ENCODE results near the gene XYLT1.

XYLT1 gene

GRCh38 chr16:17276010-17276530, 194.7 kb downstream of the XYLT1 start:
- no peak for DNase-seq

DNA sequence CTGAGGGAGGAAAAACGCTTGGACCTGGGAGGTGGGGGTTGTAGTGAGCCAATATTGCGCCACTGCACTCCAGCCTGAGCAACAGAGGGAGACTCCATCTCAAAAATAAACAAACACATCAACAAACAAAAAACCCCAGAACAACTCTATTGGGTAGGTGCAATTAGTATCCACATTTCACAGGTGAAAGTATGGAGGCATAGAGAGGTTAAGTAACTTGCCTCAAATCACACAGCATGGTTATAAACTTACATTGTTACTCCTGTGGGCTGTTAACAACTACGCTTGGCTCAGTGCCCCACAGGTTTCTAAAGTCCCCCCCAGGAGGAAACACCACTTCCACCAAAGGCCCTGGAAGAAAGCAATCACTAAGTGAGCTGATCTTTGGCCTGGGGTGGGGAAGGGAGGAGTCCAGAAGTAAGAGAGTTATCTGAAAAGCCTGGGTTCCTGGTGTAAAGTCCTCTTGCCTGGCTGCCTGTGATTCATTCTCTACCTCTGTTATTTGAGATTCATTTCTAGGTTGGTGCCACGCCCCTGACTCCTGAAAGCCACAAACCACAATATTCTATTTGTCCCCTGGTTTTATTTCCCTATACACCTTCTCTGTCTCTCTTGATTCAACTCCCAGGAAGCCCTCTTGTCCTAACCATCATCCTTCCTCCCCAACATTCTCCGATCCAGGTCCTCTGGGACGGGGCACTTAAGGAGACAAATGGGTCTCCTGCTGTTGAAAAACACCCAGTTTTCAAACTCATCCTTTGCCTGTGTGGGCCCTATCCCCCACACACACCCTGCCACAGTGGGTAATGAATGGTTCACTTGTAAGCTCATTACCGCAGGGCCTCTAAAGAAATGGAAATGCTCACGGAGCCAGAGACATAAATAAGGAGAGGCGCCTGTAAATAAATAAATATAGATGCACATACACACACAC, 195.4 kb downstream of the XYLT1 start:
- DNase-seq: no peak

DNA sequence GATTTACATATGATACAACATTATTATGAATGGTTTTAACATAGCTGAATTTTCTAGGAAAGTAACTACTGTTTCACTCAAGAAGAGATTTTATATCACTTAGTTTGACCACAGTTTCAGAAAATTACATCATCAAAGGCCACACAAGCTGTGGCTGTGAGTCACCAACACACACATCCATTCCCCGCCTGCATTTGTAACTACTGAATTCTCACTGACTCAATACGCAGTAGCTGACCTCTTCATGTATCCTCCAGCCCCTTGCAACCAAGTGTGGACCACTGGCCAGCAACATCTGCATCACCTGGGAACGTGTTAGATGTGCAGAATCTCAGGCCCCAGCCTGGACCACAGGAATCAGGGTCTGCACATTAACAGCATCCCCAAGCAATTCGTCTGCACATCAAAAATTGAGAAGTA, 197.6 kb downstream of the XYLT1 start:
- no peak for DNase-seq

GRCh38 chr16:17272716-17273115, 198.0 kb downstream of the XYLT1 start:
- no peak for DNase-seq

- no peak for DNase-seq
These were observed 199.1 kb downstream of the XYLT1 start for GRCh38 chr16:17271687-17272086.

DNA sequence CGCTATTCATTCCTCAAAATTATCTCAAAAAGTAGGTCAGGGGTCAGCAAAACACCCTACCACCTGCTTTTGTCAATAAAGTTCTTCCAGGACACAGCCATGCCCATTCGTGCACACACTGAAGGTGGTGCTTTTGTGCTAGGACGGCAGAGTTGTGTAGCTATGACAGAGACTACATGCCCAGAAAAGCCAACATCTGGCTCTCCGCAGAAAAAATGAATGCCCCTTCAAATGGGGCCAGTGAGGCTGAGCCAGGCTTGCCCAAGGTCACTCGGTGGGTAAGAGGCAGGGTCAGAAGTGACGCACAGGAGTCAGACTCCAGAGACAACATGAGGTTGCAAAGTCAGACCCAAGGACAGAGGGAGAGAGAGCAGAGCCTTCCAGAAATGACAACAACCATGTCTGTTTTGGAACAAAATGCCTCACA, 200.1 kb downstream of the XYLT1 start:
- DNase-seq: no peak

- DNase-seq: no peak
These were observed 200.6 kb downstream of the XYLT1 start for GRCh38 chr16:17270111-17270510.

- no peak for DNase-seq
These were observed 201.3 kb downstream of the XYLT1 start for GRCh38 chr16:17269439-17269838.

DNA sequence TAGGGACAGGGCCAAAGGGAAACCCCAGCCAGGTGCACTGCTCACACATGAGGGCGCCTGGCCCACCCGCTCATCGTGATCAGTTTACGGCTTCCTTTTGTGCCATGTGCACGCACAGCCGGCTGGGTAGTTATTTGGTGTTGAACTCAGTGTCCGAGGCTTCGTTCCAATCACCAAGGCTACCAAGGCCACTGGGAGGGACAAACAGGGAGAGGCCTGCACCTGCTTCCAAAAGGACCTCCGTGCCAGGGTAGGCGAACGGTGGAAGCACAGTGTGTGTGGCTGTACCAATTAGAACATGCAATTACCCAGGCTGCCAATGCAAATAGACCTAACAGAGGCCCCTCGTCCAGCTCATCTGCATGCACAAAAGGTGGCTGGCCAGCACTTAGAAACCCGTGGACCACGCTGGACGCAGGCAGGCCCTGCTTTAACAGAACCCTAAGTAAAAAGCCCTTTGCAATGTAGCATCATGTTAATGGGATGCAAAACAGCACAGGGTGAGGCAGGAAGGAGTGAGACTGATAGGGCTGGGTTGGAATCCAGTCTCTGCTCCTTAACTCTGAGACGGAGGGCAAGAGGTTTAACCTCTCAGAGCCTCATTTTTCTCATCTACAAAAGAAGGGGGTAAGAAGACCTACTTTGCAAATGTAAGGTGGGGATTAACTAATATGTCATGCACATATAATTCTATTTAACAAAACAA, 204.0 kb downstream of the XYLT1 start:
- DNase-seq: no peak

DNA sequence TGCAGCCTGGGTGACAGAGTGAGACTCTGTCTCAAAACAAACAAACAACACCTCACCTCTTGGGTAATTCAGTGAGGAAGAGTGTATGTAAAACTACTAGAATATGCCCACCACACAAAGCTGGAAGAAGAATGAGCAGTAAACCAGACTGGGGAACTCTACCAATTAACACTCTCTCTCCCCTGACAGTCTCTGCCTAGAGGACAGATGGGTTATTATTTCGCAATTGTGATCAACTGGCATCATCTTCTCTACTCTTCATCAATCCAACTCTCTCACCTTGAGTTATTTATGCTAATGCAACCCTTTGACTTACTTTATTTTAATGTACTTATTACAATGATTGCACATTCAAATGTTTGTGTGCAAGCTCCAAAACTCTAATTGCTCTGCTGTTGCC, 205.6 kb downstream of the XYLT1 start:
- no peak for DNase-seq

GRCh38 chr16:17261197-17261858, 209.4 kb downstream of the XYLT1 start:
- no peak for DNase-seq

DNA sequence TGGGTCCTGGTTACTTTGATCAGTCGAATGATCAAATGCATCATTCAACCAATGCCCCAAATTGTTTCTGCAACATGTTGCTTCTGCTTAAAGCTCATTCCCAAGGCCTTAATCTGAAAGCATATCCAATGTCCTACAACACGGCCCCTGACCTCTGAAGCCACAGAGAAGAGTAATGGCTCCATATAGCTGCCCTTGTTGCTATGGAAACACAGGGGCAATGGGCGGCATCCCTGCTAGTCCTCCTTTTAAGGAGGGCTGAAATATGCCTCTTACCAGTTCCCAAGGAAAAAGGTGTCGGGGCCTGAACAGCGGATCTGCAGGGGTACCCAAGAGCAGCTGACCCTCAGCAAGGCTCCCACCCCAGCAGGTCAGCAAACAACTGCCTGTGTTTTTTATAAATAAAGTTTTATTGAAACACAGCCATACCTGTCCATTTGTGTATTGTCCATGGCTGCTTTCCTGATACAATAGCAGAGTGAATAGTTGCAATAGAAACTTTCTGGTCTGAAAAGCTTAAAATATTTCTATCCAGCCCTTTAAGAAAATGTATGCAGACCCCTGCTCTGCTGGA, 210.4 kb downstream of the XYLT1 start:
- no peak for DNase-seq

DNA sequence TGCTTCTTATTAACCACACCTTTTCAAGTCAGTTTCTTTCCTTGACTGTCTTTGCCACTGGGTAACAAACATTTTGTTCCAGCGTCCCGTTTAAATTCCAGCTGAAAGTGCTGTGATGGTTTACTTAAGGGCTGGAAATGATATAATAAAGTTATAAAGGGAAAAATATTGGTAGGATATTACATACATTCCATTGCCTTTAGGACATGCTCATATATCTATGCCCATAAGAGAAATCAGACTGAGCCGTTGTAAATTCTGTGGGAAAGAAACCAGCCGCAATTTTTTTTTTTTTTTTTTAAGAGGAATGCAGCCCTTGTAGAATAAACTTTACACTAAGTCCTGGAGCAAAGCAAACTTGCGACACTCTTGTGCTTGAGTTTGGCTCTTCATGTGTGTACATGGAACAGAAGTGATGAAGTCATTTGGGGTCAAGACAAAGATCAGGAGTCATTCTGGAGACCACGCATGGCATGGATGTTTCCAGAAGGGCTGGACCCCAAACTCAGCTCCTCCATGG, 210.9 kb downstream of the XYLT1 start:
- DNase-seq: no peak

DNA sequence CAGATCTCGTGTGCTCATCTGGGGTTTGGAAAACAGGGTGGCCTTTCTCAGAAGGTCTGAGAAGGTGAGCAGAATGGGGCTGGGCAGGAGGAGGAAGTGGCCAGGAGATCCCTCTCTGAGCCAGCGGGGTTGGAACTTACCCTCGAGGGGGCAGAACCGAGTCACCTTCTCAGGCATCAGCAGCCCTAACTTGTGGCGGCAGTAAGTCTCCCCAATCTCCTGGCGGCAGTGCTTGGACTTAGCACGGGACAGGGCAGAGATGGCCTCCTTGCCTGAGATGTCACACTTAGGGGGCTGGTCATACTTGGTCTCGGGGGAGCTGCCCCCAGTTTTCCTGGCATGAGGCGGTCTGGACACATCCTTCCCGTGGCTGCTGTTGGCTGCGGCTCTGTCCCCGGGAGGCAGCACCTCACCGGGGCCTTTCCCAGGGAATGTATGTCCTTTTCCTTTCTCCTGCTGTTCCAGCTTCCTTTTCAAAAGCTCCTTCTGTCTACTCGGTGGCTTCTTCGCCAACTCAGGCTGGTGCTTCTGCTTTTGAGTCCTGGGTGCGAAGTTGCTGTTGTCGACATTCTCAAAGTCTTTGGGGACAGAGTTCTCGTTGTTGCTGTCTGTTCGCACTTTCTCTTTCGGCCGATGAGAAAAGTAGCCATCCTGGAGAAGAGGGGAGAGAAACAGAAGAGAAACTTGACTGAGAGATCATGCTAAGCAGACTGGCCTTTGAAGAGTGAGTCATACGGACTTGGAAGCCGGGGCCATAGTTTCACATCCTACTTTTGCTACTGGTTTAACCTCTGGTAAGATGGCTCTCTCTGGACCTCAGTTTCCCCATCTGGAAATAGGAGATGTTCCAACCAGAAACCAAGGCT, 211.7 kb downstream of the XYLT1 start:
- no peak for DNase-seq

- DNase-seq: no peak
These were observed 212.6 kb downstream of the XYLT1 start for GRCh38 chr16:17258077-17258599.

DNA sequence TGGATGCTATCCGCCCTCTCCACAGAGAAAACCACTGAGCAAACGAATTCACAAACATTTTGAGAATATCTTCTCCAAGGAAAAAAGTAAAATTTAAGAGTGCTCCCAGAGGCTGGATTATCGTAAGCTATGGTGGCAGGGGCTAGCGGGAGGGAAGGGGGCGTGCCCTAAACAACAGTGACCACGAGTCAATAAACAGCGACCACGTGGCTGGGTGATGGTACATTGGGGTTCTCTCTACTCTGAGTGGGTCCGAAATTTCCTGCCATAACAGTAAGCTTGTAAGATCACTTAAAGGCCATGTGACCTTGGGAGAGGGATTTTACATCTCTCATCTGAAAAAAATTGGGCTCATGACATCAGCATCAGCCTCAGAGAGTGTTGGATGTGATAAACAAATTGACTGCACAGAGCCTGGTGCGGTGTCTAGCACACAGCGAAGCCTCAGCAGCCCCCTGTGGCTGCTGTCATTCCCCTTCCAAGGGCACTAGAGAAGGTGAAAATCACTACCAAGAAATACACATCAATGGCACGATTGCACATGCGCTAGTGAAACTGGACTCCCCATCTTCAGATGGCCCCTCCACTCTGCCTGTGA, 213.2 kb downstream of the XYLT1 start:
- DNase-seq: no peak

DNA sequence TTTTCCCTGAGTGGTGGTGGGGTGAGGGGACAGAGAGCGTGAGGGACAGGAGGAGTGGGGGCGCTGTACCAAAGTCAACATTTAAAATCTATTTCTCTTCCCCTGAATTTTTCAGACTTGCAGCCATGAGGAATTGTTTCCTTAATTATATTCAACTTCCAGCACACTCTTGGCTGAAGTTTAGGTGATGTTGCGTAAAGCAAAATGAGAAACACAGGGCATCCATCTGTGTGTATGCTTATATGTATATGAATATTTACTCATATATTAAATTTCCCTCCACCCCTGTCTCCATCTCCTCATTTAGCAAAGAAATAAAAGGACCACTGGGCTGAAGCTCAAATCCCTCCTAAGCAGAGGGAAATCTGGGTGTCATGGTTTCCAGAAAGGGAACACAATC, 218.1 kb downstream of the XYLT1 start:
- DNase-seq: no peak

- DNase-seq: no peak
These were observed 218.7 kb downstream of the XYLT1 start for GRCh38 chr16:17252064-17252463.

- DNase-seq: no peak
These were observed 219.3 kb downstream of the XYLT1 start for GRCh38 chr16:17251496-17251895.

- DNase-seq: no peak
These were observed 223.6 kb downstream of the XYLT1 start for GRCh38 chr16:17246974-17247732.

Measured in T-helper 9 cell (primary cell).